Stimulated activated CD8-positive, alpha-beta memory T cell treated with anti-CD3 and anti-CD28 coated beads, Interleukin-4, amount 100 ng/mL, for 48 hours (primary cell): ENCODE data around the gene MEIOB.

Experiments used
- DNase-seq: peaks from one replicate; pipeline ENCODE4 v3.0.0-alpha.2; 2020

Gene MEIOB

DNA sequence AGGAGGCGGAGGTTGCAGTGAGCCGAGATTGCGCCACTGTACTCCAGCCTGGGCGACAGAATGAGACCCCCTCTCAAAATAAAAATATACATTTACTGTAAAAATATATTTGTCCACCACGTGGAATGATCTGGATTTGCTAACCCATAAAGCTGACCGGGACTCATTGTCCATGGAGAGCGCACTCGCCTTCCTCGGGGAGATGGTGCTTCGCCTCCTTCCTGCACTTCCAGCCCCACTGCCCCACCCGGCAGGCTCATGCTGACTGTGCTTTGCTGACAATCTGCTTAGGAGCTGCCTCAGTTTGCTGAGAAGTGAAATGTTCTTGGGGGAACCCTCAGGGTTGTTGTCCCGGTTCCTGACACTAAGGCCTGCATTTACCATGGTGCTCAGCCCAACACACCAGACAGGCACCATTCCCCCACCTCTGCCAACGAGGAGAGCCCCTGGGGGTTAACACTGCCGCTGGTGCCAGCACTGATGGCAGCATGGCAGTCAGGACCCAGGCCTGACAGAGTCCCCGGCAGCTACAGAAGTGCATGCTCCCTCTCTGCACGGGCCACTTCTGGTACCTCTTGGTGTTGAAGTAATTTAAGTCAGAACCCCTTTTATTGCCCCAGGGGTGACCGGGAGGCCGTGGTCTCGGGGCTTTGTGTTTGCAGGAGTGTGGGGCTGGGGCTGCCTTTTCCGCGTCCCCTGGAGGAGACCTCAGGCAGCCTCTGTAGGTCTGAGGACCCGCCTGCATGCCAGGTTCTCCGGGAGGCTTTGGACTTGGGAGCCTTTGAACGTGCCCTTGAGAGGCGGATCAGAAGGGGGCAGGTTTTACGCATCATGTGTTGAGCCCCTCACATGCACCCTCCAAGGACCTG lies 86.8 kb downstream of the MEIOB start:
- no peak for DNase-seq
